HAP-1 (cell line): Measurements from ENCODE around the gene INSRR.

Source experiments
- DNase-seq, 2 experiments: peaks; one replicate each; pipeline ENCODE4 v3.0.0-alpha.2; 2016 to 2020; ENCODE audit warnings: low spot score in 2 of 2
- H3K27me3 ChIP-seq: fragments of 250-450 bp; sonication (Bioruptor Pico); 2 replicates; pipeline ENCODE4 v1.5.1; 2020; ENCODE audit warnings: low read depth, mild to moderate bottlenecking, moderate library complexity
- H3K36me3 ChIP-seq: fragments of 250-450 bp; sonication (Bioruptor Pico); replicated peaks from 2 replicates; pipeline ENCODE4 v1.5.1; 2020; ENCODE audit warnings: mild to moderate bottlenecking
- H3K4me1 ChIP-seq: fragments of 250-450 bp; sonication (Bioruptor Pico); 2 replicates; pipeline ENCODE4 v1.5.1; 2020; ENCODE audit warnings: mild to moderate bottlenecking
- H3K4me3 ChIP-seq: fragments of 250-450 bp; sonication (Bioruptor Pico); 2 replicates; pipeline ENCODE4 v1.5.1; 2020; ENCODE audit warnings: mild to moderate bottlenecking, moderate library complexity
- H3K9me3 ChIP-seq: fragments of 250-450 bp; sonication (Bioruptor Pico); 2 replicates; pipeline ENCODE4 v1.5.1; 2020; ENCODE audit warnings: mild to moderate bottlenecking, moderate library complexity
- in situ Hi-C: fragments of 300-500 bp; cut with MboI; formaldehyde crosslinking; loops from 3 replicates; pipeline ENCODE4 v1.14.3; 2020; ENCODE audit warnings: low sequenced_read_pairs, inconsistent platforms, mixed read lengths

Gene INSRR

DNA sequence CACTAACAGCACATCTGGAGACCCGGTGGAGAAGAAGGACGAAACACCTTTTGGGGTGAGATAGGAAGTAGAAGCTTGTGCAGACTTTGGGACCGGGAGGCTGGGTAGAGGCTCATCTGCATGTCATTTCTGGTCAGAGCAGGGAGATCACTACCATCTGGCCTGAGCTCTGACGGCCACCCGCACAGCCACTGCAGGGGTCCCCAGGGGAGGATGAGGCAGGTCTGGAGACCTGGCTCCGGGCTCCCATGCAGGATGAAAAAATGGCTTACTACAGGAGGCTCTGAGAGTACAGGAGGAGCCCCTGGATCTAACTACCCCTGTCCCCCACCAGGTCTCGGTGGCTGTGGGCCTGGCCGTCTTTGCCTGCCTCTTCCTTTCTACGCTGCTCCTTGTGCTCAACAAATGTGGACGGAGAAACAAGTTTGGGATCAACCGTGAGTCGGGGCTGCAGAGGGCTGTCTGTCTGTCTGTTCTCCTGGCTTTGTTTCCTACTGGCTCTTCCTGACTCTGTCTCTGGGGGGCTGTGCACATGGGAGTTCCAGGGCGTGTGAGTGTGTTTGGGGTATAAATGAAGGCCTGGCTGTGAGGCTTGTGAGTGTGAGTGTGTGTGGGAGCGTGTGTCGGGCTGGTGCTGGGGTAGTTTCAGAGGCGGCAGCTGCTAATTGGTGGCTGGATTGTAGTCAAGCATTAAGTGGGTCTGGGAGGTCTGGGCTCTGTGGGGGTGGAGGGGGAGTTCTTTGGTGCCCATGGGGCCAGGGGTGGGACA is 15.8 kb upstream of the INSRR start:
- in situ Hi-C loops = no loop called here
- no peak overlapping the region for H3K4me3 ChIP-seq
- no peak for DNase-seq
- no peaks in the 10 kb centered on the region for H3K4me1 ChIP-seq
- no peaks in the 10 kb centered on the region for H3K36me3 ChIP-seq
- H3K9me3 ChIP-seq = no peaks in the 10 kb centered on the region
- H3K27me3 ChIP-seq = peaks cover 6% of the 10 kb centered on the region; the same call in 1 of the 2 replicates

DNA sequence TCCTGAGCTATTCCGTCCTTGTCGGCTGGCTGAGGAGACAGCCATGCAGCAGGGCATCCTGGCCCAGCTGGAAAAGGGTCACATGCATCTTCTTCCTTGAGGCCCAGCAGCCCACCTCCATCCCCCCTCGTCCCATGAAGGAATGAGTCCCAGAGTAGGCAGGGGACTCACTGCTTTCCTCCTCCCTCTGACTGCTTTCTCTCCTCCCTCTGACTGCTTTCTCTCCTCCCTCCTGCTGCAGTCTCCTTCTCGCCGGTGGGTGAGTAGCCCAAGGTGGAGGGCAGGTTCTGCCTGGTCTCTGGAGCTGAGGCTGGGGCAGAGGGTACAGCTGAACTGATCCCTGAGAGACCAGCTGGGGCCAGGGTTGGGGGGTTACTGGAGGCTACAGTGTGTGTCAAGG is 15.2 kb upstream of the INSRR start:
- in situ Hi-C loops = no loop called here

DNA sequence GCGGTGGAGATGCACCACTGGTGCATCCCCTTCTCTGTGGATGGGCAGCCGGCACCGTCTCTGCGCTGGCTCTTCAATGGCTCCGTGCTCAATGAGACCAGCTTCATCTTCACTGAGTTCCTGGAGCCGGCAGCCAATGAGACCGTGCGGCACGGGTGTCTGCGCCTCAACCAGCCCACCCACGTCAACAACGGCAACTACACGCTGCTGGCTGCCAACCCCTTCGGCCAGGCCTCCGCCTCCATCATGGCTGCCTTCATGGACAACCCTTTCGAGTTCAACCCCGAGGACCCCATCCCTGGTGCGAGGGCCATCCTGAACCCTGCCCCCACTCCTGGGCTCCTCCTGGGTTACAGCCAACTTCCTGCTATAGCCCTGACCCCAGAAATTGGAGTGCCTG is 14.7 kb upstream of the INSRR start:
- Histone ChIP-seq H3K36me3 (no peaks in the 10 kb centered on the region), H3K4me3 (no peak overlapping the region), H3K27me3 (peaks cover 5% of the 10 kb centered on the region; the same call in 1 of the 2 replicates), H3K9me3 (no peaks in the 10 kb centered on the region), H3K4me1 (no peaks in the 10 kb centered on the region)
- in situ Hi-C loops = no loop called here
- DNase-seq = no peak

More for the DNA sequence above, 15.2 kb upstream of the INSRR start:
- peaks cover 6% of the 10 kb centered on the region; the same call in 1 of the 2 replicates for H3K27me3 ChIP-seq
- no peak for DNase-seq
- H3K36me3 ChIP-seq = no peaks in the 10 kb centered on the region
- H3K4me1 ChIP-seq = no peaks in the 10 kb centered on the region
- no peaks in the 10 kb centered on the region for H3K9me3 ChIP-seq
- H3K4me3 ChIP-seq = no peak overlapping the region

DNA sequence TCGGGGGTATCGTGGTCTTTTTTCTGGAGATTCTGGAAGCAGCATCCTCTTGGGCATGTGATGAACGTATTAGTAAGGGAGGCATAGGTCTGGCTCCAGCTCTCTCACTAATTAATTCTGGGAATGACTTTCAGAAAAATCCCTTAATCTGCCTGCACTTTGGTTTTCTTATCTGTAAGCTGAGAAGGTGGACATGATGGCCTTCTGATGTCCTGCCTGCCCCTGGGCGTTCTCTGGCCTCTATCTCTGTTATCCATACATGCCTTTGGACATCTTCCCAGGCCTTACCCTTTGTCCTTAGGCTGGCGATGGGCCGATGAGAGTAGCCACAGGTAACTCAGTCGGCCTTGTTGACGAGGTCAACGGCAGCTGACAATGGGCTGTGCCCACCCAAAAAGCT is 10.5 kb upstream of the INSRR start:
- H3K4me3 ChIP-seq = no peak overlapping the region
- 0 out of 2 replicates have a peak, but pooled peaks cover 2% of the 10 kb centered on the region for H3K27me3 ChIP-seq
- no peaks in the 10 kb centered on the region for H3K9me3 ChIP-seq
- no peaks in the 10 kb centered on the region for H3K36me3 ChIP-seq
- in situ Hi-C loops = no loop called here
- no peak for DNase-seq
- no peaks in the 10 kb centered on the region for H3K4me1 ChIP-seq

DNA sequence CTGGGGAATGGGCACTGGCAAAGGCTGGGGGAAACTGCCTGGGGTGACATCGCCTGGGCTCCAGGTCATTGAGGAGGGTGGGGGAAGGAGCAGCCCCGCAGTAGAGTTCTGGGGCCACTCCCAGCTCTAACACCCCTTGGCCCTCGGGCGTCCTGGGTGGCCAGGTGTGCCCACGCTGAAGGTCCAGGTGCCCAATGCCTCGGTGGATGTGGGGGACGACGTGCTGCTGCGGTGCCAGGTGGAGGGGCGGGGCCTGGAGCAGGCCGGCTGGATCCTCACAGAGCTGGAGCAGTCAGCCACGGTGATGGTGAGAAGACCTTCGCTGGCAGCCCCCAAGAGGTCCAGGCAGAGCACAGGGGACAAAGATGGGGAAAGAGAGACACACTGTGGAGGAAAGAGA is 9.4 kb upstream of the INSRR start:
- in situ Hi-C loops = no loop called here

DNA sequence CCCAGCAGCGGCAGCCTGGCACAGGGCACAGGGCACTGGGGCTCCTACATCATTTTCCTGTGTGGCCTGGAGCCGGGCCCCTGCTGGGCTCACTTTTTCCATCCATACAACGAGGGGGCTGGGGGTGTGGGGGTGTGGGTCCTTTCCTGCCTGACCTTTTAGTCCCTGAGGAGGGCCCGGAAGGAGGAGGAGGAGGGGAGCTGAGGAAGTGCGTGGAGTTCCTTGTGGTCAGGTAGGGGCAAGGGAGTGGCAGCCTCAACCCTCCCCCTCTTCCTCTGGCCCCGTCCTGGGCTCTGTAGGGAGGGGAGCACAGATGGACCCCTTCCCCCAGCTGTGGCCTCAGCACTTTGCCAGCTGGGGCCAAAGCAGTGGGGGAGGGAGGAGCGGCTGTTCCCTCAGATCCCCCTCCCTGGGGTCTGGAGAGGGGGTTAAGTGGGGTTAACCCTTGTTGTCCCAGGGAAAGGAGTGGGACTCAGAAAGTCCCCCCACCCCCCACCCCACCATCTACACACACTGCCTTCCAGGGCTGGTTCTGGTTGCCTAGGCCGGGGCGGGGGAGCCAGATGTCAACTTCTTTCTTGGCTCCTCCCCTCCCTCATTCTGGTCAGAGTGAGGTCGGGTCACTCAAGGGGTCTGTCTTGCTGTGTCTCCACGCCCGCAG is 7.5 kb upstream of the INSRR start:
- Histone ChIP-seq H3K9me3 (no peaks in the 10 kb centered on the region), H3K4me3 (no peak overlapping the region), H3K4me1 (no peaks in the 10 kb centered on the region), H3K36me3 (no peaks in the 10 kb centered on the region), H3K27me3 (0 out of 2 replicates have a peak, but pooled peaks cover 2% of the 10 kb centered on the region)
- in situ Hi-C loops = no loop called here
- no peak for DNase-seq

More for the DNA sequence above, 9.4 kb upstream of the INSRR start:
- Histone ChIP-seq H3K9me3 (no peaks in the 10 kb centered on the region), H3K4me1 (no peaks in the 10 kb centered on the region), H3K27me3 (0 out of 2 replicates have a peak, but pooled peaks cover 2% of the 10 kb centered on the region), H3K36me3 (no peaks in the 10 kb centered on the region), H3K4me3 (no peak overlapping the region)
- DNase-seq = no peak

DNA sequence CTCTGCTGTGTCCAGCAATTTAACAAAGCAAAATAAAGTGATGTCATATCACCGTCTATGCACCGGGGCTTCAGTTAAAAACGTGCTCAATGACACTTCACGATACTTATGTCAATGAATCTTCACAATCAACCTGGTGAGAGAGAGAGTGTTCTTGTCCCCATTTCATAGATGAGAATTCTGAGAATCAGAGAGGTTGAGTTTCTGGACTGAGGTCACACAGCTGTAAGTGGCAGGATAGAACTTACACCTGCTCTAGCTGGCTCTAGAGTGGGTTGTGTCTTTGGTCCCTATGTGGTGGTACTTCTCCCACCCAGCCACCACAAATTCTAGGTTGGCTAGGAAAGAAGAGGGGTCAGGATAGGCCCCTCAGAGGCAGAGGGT is 6.9 kb upstream of the INSRR start:
- H3K4me1 ChIP-seq = peaks cover 2% of the 10 kb centered on the region; the same call in 1 of the 2 replicates
- H3K9me3 ChIP-seq = no peaks in the 10 kb centered on the region
- H3K27me3 ChIP-seq = peaks cover 6% of the 10 kb centered on the region; the same call in 1 of the 2 replicates
- H3K36me3 ChIP-seq = no peaks in the 10 kb centered on the region
- no peak for DNase-seq
- no peak overlapping the region for H3K4me3 ChIP-seq
- in situ Hi-C loops = no loop called here

DNA sequence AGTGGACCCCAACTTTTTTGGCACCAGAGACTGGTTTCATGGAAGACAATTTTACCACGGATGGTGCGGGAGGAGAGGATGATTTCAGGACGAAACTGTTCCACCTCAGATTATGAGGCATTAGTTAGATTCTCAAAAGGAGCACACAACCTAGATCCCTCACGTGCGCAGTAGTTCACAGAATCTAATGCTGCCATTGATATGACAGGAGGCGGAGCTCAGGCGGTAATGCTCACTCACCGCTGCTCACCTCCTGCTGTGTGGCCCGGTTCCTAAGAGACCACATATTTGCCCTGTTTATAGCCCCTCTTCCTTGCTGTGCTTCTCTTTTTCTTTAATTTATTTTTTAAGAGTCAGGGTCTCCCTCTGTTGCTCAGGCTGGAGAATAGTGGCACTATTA is 6.3 kb upstream of the INSRR start:
- no peak for DNase-seq
- in situ Hi-C loops = no loop called here
- Histone ChIP-seq H3K9me3 (no peaks in the 10 kb centered on the region), H3K36me3 (no peaks in the 10 kb centered on the region), H3K4me1 (peaks cover 6% of the 10 kb centered on the region; the same call in 1 of the 2 replicates), H3K27me3 (peaks cover 4% of the 10 kb centered on the region; the same call in 1 of the 2 replicates), H3K4me3 (no peak overlapping the region)

DNA sequence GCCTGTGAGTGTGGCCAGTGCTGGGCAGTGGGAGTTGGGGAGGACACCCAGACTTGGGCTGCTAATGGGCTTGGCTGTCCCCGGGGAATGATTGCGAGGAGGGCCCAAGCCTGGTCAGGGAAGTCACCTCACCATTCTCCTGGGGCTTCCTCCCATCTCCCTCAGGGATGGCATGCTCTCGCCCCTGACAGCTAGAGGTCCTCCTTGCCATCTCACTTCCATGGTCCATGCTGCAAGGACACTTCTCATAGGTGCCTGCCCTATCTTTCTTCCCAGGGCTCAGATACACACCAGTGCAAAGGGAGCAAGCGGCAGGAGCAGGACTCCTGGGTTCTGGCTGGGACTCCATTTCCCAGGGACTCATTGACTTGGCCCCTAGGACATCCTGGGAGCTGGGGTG is 5.9 kb upstream of the INSRR start:
- peaks cover 6% of the 10 kb centered on the region; the same call in 1 of the 2 replicates for H3K4me1 ChIP-seq
- H3K36me3 ChIP-seq = no peaks in the 10 kb centered on the region
- in situ Hi-C loops = no loop called here
- peaks cover 4% of the 10 kb centered on the region for H3K27me3 ChIP-seq
- no peaks in the 10 kb centered on the region for H3K9me3 ChIP-seq
- DNase-seq = no peak
- H3K4me3 ChIP-seq = no peak overlapping the region

DNA sequence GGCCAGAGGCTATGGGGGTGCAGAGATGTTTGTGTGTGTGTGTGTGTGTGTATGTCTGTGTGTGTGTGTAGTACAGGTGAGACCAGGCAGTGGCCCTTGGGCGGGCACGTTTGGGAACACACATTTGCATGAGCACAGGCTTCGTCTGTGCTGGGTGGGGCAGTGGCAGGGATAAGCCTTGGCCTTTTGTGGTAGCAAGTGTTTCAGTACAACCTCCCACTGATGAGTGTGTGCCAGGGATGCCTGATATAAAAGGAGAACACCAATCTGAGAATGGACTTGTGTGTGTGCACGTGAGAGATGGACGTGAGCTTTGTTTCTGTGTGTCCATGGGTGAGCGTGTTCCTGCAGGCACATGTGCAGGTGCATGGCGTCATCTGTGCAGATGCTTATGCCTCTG is 4.7 kb upstream of the INSRR start:
- Histone ChIP-seq H3K27me3 (peaks cover 4% of the 10 kb centered on the region), H3K36me3 (no peaks in the 10 kb centered on the region), H3K4me3 (no peak overlapping the region), H3K9me3 (no peaks in the 10 kb centered on the region), H3K4me1 (peaks cover 6% of the 10 kb centered on the region; the same call in 1 of the 2 replicates)
- in situ Hi-C loops = no loop called here
- DNase-seq = no peak

DNA sequence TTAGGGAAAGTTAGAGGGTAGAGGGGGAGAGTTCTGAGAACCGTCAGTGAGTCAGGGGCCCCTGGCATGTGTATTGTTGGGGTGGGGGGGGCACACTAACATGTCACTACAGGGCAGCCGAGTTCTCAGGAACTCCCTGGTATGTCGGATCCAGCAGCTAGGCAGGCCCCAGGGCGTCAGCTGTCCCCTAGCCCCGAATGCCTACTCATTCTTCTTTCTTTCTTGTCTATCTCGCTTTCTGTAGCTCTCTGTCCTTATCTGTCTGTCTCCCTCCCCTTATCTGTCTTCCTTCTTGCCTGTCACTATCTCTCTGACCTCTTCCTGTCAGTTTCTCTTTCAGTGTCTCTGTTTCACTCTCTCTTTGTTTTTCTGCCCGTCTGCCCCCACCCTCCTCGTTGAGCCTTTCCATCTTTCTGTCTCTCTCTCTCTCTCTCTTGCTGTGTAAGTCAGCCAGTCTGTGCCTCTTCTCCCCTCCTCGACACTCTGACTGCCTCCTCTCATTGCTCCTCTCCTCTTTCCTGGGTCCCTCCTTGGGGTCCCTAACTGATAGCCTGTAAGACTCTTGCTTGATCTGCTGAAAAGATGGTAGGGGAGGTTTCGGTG is 4.2 kb upstream of the INSRR start:
- Histone ChIP-seq H3K4me3 (no peak overlapping the region), H3K36me3 (no peaks in the 10 kb centered on the region), H3K9me3 (no peaks in the 10 kb centered on the region), H3K27me3 (peaks cover 4% of the 10 kb centered on the region), H3K4me1 (peaks cover 6% of the 10 kb centered on the region; the same call in 1 of the 2 replicates)
- DNase-seq = no peak
- in situ Hi-C loops = no loop called here

DNA sequence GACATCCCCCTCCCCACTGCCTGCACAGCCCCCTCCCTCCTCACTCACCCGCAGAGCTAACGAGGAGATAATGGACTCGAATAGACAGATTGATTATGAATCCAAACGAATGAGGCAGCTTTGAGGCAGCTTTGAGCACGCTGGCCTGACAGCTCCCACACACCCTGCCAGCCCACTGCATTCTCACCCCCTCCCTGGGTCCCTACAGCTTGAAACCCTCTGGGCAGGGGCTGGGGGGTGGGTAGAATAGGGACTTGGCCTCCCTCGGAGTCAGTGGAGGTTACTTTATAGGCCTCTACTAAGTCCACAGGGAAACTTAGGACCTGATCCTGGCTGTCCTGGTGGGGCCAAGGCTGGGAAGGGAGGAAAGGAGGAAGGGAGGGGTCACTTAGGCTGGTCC is 3.7 kb upstream of the INSRR start:
- peaks cover 6% of the 10 kb centered on the region; the same call in 1 of the 2 replicates for H3K4me1 ChIP-seq
- H3K4me3 ChIP-seq = no peak overlapping the region
- peaks cover 4% of the 10 kb centered on the region for H3K27me3 ChIP-seq

DNA sequence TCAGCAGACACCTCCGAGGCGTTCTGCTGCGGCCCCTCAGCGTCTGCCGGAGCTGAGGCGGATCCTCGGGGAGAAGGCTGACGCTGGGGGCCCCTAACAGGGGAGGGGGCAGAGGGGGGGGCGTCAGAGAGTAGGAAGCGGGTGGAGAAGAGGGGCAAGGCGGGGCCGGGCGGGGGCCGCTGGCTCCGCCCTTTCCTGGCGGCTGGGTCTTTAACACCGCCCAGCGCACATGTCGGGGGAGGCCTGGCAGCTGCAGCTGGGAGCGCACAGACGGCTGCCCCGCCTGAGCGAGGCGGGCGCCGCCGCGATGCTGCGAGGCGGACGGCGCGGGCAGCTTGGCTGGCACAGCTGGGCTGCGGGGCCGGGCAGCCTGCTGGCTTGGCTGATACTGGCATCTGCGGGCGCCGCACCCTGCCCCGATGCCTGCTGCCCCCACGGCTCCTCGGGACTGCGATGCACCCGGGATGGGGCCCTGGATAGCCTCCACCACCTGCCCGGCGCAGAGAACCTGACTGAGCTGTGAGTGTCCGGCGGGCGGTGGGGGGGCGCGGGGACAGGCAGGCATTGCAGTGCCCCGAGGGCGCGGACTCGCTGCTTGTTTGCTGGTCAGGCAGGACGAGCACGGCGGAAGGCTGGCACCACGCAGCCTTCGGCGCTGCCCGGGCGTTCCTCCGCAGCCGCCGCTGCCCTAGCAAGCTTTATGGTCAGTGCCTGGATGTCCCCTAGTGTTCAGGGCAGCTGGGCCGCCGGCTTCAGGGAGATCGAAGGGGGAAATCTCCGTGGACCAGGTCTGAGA is 1.9 kb upstream of the INSRR start, which contains the start of gene NTRK1:
NTRK1 (plus strand) TSS at position 238 of the 796 bp plus-strand sequence; CDS start at position 308, 70 bp downstream.
- DNase-seq = peak; percentile 50 to 72
- peak within 1 kb of the TSS; percentile 29 for H3K4me3 ChIP-seq
- in situ Hi-C loops = no loop called here
- H3K9me3 ChIP-seq = no peaks in the 10 kb centered on the region
- H3K27me3 ChIP-seq = peaks cover 4% of the 10 kb centered on the region
- no peaks in the 10 kb centered on the region for H3K36me3 ChIP-seq
- H3K4me1 ChIP-seq = peaks cover 6% of the 10 kb centered on the region; the same call in 1 of the 2 replicates

More for the DNA sequence above, 3.7 kb upstream of the INSRR start:
- DNase-seq = no peak
- H3K36me3 ChIP-seq = no peaks in the 10 kb centered on the region
- H3K9me3 ChIP-seq = no peaks in the 10 kb centered on the region
- in situ Hi-C loops = no loop called here
